Prostate gland (tissue), 2 donors: Measurements from ENCODE around the gene STAT5A.

ENCODE experiments used
- POLR2A ChIP-seq: fragments of 450-650 bp; IDR thresholded peaks from one replicate; pipeline ENCODE4 v1.6.1; 2016; ENCODE audit warnings: antibody characterized with exemption, mild to moderate bottlenecking
- POLR2AphosphoS5 ChIP-seq: sonication (generic); formaldehyde crosslinking; IDR thresholded peaks from one replicate; pipeline ENCODE4 v1.6.1; 2017; ENCODE audit warnings: antibody characterized with exemption
- TF ChIP-seq, protein P1 (sequence below), 4 experiments: fragments of 200-600 bp in 2 of 4; fragments of 450-650 bp in 2 of 4; sonication (generic) in 2 of 4; IDR thresholded peaks; 1 replicate in 3 of 4; 2 replicates in 1 of 4; pipeline ENCODE4 v1.5.1; 2016 to 2019; ENCODE audit warnings: antibody characterized with exemption in 4 of 4, mild to moderate bottlenecking in 2 of 4, moderate library complexity in 2 of 4

DNA sequence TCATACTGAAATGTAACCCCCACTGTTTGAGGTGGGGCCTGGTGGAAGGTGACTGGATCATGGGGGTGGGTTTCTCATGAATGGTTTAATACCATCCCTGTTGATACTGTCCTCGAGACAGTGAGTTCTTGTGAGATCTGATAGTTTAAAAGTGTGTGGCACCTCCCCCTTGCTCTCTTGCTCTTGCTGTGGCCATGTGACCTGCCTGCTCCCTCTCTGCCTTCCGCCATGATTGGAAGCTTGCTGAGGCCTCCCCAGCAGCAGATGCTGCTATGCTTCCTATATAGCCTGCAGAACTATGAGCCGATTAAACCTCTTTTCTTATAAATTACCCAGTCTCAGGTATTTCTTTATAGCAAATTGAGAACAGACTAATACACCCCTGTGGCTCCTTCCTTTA lies 59.3 kb downstream of the STAT5A start:
- TF ChIP-seq, protein P1, sequence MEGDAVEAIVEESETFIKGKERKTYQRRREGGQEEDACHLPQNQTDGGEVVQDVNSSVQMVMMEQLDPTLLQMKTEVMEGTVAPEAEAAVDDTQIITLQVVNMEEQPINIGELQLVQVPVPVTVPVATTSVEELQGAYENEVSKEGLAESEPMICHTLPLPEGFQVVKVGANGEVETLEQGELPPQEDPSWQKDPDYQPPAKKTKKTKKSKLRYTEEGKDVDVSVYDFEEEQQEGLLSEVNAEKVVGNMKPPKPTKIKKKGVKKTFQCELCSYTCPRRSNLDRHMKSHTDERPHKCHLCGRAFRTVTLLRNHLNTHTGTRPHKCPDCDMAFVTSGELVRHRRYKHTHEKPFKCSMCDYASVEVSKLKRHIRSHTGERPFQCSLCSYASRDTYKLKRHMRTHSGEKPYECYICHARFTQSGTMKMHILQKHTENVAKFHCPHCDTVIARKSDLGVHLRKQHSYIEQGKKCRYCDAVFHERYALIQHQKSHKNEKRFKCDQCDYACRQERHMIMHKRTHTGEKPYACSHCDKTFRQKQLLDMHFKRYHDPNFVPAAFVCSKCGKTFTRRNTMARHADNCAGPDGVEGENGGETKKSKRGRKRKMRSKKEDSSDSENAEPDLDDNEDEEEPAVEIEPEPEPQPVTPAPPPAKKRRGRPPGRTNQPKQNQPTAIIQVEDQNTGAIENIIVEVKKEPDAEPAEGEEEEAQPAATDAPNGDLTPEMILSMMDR (IDR thresholded peaks at IDR 0.05): no peak
- TF ChIP-seq POLR2A (no peak), POLR2AphosphoS5 (no peak)
